Muscle of back (tissue), 11 donors: Measurements from ENCODE around the gene ANKEF1. TPM values are rescaled to one million over a fixed set of nuclear protein-coding genes. Genes with fewer than 3 reads are reported as not detected.
"Not testable (repeated sequence)": the region's sequence is repeated elsewhere in the genome, so short reads cannot be mapped to it uniquely, and the experiment has no call there.

ENCODE experiments used
- DNase-seq, 3 donors: peaks; one replicate each; pipeline versions ENCODE4 v3.0.0 to v3.0.0-alpha.2; 2013
- polyA plus RNA-seq, 10 donors: library from polyadenylated mRNA; unstranded; fragments of 120-200 nt; gene quantifications; one replicate each; pipeline ENCODE4 v1.2.1, GENCODE V29; 2013; ENCODE audit not compliant: insufficient read length in 10 of 10

Gene ANKEF1
- polyA plus RNA-seq, 10 donors, result 1.0 to 1.8 (median 1.2) TPM

DNA sequence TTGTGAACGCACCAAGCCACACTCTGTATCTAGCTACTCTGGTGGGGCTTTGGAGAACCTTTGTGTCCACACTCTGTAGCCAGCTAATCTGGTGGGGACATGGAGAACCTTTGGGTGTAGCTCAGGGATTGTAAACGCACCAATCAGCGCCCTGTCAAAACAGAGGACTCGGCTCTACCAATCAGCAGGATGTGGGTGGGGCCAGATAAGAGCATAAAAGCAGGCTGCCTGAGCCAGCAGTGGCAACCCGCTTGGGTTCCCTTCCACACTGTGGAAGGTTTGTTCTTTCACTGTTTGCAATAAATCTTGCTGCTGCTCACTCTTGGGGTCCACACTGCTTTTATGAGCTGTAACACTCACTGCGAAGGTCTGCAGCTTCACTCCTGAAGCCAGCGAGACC lies 2.5 kb upstream of the ANKEF1 start:
- not testable (repeated sequence) for DNase-seq

DNA sequence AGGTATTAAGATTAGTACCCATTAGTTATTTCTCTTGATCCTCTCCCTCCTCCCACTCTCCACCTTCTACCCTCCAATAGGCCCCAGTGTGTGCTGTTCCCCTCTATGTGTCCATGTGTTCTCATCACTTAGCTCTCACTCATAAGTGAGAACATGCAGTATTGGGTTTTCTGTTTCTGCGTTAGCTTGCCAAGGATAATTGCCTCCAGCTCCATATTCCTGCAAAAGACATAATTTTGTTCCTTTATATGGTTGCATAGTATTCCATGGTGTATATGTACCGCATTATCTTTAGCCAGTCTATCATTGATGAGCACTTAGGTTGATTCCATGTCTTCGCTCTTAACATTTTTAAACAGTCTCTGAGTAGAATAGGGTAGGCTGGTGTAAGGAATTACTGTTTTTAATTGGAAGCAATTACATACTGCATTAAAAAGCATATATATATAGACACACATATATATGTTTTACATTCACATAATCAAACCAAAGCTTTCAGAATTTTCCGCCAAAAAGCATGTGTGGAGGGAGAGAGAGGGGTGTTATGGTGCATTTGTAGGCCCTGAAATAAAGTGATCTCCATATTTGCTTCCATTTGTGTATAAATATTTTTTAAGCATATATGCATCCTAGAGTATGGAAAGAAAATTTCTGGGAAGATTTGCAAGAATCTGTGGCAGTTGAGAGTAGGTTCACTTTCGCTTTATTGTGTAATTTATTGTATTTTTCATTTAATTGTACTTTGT lies 709 bp upstream of the ANKEF1 start:
- no peak for DNase-seq

DNA sequence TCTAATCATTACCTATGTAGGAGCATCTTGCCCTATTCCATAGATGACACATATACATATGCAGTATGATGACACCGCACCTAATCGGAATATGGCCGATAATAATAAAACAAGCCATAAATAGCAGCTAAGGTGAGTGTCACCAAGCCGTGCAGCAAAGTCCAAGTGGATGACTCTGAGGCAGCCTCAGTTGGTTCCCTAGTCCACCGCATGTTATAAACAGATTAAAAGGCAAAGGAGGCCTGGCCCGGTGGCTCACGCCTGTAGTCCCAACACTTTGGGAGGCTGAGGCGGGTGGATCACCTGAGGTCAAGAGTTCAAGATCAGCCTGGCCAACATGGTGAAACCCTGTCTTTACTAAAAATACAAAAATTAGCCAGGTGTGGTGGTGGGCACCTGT lies 1.5 kb downstream of the ANKEF1 start:
- not testable (repeated sequence) for DNase-seq

DNA sequence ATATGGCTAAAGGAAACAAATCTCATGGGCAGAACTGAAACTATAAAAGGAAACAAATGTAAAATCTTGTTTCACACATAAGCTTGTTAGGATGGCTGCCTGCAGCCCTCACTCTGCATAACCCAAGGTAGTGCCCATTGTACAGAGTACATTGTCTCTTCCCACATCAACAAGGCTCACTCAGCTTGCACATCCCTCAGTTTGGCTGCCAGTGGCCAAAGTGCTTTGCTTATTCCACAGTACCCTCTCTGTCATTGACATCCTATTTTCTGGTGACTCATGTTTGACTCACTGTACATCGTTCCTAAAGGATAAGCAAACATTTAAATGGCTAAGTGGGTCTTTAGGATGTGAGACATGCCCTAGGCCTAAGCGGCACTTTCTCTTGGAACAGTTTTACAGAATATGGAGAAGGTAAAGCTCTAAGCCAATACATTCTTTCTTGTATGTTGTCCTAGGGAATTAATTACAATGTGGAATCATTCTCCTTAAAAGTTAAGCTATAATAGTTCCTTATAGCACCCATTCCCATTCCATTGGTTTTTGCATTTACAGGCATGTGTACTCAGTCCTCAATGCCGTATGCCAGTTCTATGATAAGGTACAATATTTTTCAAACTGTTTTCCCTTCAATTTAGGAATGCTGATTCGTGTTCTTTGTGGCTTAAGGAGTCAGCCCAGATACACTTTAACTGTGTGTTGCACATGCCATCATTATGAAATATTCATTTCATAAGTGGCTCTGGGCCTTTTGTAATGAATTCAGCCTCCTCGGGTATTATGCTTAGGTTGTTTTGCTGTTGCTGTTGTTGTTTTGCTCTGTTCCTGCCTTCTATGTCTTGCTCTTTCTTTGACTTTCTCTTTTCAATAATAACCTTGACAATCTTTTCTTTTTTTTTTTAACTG lies 5.5 kb downstream of the ANKEF1 start:
- peak in 1 of 3 donors; percentile 47 for DNase-seq

- no peak for DNase-seq
Measured at GRCh38 chr20:10042086-10042485, 7.3 kb downstream of the ANKEF1 start.

- peak in 1 of 3 donors; percentile 25 for DNase-seq
Measured at GRCh38 chr20:10047427-10047826, 12.6 kb downstream of the ANKEF1 start.

GRCh38 chr20:10051185-10051584 lies 16.4 kb downstream of the ANKEF1 start:
- no peak for DNase-seq

DNA sequence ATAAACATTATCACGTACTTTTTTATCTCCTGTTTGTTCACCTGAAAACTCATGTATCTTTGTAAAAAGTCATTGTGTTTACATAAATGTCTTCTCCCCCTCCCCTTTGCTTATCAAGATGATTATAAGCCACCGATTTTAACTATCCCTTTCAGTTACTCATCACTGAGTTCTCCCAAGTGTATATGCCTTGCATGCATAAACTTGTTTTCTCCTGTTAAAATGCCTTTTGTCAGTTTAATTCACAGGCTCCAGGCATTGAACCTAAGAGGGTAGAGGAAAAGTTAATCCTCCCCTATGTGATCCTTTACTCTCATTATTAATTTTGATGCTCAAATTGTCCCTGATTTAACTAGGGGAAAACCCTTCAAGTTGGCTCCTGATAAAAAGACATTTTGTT lies 24.2 kb downstream of the ANKEF1 start:
- DNase-seq, result no peak

GRCh38 chr20:10060226-10060625 lies 25.4 kb downstream of the ANKEF1 start:
- no peak for DNase-seq

DNA sequence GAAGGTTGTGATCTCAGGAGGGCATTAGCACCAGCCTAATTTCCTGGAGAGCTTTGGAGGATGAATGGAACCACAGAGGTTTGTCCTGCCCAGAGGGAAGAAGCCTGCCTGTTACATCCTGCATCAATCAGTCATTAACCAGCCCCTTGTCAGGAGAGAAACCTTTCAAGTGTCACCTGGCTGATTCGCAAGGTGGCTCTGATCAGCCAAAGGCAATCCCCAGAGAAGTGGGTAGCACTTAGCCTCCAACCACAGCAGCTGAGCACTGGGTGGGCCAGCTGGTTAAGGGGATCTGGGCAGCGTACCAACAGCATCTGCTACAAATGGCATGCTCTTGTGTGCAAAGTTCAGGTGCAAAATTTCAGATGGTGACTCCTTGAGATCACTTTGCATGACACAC lies 26.9 kb downstream of the ANKEF1 start:
- no peak for DNase-seq

GRCh38 chr20:10063482-10063881 lies 28.7 kb downstream of the ANKEF1 start:
- DNase-seq, result no peak

DNA sequence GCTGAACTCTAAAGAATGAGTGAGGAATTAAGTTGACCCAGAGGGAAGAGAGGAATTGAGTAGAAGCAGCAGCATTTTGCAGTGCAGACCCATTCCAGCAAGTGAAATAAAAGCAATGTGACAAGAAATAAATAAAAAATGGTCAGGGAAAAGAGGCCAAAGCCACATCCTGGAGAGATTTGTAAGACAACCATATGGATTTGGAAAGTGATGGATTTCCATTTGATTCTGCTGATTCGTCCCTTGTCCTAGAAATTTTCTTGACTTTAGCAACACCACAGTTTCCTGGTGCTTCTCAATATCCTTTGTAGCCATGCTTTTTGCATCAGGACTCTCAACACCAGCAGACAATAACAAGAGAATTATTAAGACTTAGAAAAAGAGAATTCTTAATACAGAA lies 29.8 kb downstream of the ANKEF1 start:
- no peak for DNase-seq

DNA sequence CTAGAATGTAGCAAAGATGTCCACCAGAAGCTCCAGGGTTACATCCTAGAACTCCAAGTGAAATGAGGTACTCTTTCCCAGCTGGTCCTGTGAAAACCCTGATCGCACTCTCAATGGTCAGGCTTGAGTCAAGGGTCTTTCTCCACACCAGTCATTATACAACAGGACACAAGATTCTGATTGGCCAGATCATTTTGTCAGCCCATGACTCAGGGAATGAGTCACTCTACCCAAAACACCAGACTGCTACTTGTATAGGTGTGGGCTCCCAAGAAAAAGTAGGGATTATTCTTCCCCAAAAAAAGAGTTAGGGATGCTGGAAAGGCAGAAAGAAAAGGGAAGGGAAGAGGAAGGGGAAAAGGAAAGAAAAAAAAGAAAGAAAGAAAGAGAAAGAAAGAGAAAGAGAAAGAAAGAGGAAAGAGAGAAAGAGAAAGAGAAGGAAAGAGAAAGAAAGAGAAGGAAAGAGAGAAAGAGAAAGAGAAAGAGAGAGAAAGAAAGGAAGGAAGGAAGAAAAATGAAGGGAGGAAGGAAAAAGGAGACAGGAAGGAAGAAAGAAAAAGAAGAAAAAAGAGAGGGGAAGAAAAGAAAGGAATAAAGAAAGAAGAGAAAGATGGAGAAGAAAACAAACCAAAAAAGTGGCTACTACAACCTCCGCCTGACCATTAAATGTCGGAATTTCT lies 30.5 kb downstream of the ANKEF1 start:
- no peak for DNase-seq

GRCh38 chr20:10067321-10067720 lies 32.5 kb downstream of the ANKEF1 start:
- peak; percentile 23 to 60 (median 52) for DNase-seq

DNA sequence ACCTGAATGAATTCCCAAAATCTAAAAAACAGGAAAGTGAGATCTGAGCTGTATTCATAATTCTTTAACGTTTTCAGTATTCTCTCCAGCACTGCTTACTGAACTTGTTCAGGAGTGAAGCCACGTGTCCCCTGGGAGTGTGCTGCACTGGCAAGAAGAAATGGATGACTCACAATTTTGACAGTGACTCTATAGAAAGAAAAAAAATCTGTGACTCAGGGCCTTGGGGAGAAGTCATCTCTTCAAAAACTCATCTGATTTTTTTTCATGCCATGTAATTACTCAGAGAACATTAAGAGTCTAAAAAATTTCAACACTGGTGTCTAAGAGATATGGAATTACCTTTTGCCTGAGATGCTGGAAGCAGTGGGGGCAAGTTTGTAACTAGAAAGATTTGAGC lies 39.7 kb downstream of the ANKEF1 start:
- DNase-seq, result peak in 2 of 3 donors; percentile 8 to 87

- DNase-seq, result no peak
Measured at GRCh38 chr20:10075606-10076005, 40.8 kb downstream of the ANKEF1 start.

DNA sequence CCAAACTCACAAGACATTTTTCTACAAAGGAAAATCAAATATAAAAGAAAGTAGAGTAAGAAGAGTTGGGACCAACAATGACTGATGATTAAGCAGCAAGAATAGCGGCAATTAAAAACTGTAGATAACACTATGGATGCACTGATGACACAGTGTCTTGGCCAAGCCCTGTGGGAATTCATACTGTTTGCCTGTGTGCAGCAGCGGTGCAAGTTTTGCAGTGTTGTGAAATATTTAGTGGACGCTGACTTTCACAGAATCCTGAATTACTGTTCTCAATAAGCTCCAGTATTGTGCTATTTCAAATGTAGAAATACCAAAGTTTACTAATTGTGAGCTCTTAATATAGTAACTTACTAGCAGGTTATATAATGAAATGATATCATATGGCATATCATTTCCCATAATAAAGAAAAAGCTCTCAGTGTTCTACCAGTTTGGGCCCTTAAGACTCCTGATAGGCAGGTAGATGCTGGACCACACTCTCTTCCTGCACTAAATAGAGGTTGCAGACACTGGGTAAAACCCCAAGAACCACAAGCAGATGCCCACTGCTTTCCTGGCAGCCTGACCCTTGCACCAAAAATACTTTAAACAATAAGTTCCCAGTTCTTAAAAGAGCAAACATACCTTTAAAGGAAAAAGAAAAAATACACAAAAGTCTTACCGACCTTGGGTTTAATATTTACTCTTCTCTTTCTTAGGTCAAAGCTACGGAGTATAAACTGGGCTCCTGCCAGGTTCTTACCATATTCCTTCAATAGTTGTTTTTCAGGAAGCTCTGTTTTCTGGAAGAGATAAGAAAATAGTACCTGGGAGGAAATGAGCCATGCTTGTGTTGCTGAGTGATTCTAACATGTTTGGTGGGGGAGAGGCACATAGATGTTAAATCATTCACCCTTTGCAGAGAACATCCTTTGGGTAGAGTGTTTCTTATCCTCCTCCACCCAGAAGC lies 41.6 kb downstream of the ANKEF1 start:
- DNase-seq, result no peak

DNA sequence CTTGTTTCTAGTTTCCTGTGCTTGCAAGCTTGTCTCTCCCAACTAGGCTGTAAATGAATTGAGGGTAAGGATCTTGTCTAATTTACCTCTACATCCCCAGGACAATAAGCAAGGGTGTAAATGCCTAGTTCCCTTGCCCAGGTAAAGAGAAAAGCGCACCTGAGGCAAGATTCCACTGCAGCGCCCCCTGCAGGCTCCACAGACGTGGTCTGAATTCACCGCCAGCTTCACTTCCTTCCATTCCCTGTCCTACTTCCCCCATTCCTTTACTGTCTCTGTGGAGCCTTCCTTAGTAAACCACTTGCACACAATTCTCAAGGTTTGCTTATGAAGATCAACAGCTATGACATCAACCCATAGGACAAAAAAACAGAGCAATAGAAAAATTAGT lies 42.3 kb downstream of the ANKEF1 start:
- no peak for DNase-seq

DNA sequence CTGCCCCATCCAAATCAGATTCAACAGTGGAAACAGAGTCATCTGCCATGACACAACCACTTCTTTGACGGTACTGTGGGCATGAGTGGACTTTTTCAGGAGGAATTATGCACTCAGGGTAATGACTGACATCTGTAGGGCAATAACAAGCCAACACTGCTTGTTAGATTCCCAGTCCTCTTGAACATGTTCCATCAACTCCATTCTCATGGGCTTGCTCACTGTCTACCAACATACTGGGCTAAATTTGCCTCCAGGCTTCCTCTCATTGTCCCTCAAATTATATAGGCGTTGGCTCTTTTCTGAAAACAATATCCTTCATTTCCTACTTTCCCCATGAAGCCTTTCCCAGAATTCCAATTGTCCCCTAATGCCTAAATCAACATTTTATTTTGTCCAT lies 43.1 kb downstream of the ANKEF1 start:
- DNase-seq, result no peak

DNA sequence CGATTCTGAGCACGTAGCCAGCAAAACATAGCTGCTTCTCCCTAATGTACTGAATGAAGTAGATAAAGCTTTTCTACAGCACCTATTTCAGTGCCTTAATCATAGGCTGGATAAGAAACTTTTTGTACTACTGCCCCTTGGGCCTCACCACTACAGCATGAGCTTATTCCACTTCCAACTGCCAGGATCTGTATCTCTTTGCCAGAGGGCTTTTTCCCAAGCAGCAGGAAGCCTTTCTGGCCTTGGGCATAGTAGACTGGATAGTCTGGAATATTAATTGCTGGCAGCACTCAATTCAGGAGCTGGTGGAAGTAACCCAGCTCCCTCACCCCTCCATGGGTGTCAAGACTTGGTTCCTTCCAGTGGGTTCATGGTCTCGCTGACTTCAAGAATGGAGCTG lies 43.6 kb downstream of the ANKEF1 start:
- DNase-seq, result no peak

DNA sequence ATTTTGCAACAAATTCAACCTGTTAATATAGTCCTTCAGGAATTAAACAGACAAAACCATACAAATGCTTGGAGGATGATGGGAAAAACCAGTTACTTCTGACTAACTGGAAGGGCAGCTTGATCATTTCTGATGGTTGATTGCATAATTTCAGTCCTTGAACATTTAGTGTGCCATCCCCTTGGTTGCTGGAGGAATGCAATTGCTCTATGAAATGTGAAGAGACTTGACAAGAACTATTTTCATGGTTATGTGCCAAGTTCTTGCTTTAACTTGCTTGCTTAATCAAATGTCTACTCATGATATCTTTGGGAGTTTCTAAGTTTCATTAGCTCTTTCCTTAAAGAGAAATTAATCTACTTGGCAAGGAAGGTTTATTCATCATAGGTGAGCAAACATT lies 45.2 kb downstream of the ANKEF1 start:
- peak in 1 of 3 donors; percentile 57 for DNase-seq
